ENCODE results near the gene GSE1. TPM values are rescaled to one million over a fixed set of nuclear protein-coding genes. Genes with fewer than 3 reads are reported as not detected.

The GSE1 gene
- total RNA-seq, 1 experiment from 2014 or later = 1.9 TPM

DNA sequence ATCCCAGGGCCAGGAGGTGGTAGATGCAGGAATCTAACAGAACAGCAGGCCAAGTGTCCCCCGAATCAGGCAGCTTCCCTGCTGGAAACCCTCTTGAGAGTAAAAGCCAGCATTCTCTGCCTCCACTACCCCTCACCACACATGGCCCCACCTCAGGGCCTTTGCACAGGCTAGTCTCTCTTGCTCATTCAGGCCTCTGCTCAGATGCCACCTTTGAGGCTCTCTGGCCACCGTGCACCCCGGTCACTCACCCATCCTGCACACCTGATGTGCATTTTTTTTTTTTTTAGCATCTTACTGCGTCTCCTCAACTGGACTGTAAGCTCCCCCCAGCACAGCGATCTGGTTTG, 34.5 kb upstream of the GSE1 start:
- no peak overlapping the region for H3K9ac ChIP-seq (ENCODE audit: low read length)
- no peak overlapping the region for H2AFZ ChIP-seq (ENCODE audit: low read length)
- no peaks in the 10 kb centered on the region for H3K4me1 ChIP-seq (ENCODE audit: low read length)
- no peaks in the 10 kb centered on the region for H3K9me3 ChIP-seq (ENCODE audit: low read length)
- no peak overlapping the region for H3K4me2 ChIP-seq (ENCODE audit: low read depth, low read length, poor library complexity, severe bottlenecking)
- H3K4me3 ChIP-seq (ENCODE audit: low read length) = no peak overlapping the region
- H3K79me2 ChIP-seq (ENCODE audit: low read length) = no peaks in the 10 kb centered on the region
- no peak for DNase-seq
- no peaks in the 10 kb centered on the region for H3K9me2 ChIP-seq (replicated peaks; ENCODE audit: insufficient read depth, low read length)
- no peaks in the 10 kb centered on the region for H3K36me3 ChIP-seq (ENCODE audit: insufficient read depth, low read length)
- no peaks in the 10 kb centered on the region for H4K20me1 ChIP-seq (ENCODE audit: insufficient read depth, low read depth, low read length)
- no peaks in the 10 kb centered on the region for H3K27me3 ChIP-seq (ENCODE audit: low read length)
- H3K27ac ChIP-seq (ENCODE audit: low read length) = no peak overlapping the region

DNA sequence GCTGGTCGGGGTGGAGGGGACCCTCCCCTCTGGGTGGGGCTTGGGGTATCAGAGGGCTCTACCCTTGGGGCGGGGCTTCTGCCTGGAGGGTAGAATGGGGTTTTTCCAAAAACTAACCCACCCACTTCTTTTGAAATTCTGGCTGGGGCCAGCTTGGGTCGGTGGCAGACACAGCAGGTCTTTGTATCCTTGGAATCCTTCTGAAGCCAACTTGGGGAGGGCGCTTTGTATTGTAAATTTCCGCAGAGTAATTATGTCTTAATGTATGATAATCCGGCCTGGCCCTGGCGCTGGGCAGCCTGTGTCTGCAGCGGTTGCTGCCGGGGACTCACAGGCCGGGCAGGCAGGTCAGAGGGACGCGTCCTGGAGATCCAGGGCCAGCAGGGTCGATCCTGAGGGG, 33.9 kb upstream of the GSE1 start:
- Histone ChIP-seq H3K9ac (ENCODE audit: low read length) (no peak overlapping the region), H3K27me3 (ENCODE audit: low read length) (no peaks in the 10 kb centered on the region), H3K4me3 (ENCODE audit: low read length) (no peak overlapping the region), H2AFZ (ENCODE audit: low read length) (no peak overlapping the region), H3K9me2 (replicated peaks; ENCODE audit: insufficient read depth, low read length) (no peaks in the 10 kb centered on the region), H3K36me3 (ENCODE audit: insufficient read depth, low read length) (no peaks in the 10 kb centered on the region), H3K79me2 (ENCODE audit: low read length) (no peaks in the 10 kb centered on the region), H3K4me1 (ENCODE audit: low read length) (no peaks in the 10 kb centered on the region), H3K4me2 (ENCODE audit: low read depth, low read length, poor library complexity, severe bottlenecking) (no peak overlapping the region), H4K20me1 (ENCODE audit: insufficient read depth, low read depth, low read length) (no peaks in the 10 kb centered on the region), H3K9me3 (ENCODE audit: low read length) (no peaks in the 10 kb centered on the region), H3K27ac (ENCODE audit: low read length) (no peak overlapping the region)
- DNase-seq = no peak

DNA sequence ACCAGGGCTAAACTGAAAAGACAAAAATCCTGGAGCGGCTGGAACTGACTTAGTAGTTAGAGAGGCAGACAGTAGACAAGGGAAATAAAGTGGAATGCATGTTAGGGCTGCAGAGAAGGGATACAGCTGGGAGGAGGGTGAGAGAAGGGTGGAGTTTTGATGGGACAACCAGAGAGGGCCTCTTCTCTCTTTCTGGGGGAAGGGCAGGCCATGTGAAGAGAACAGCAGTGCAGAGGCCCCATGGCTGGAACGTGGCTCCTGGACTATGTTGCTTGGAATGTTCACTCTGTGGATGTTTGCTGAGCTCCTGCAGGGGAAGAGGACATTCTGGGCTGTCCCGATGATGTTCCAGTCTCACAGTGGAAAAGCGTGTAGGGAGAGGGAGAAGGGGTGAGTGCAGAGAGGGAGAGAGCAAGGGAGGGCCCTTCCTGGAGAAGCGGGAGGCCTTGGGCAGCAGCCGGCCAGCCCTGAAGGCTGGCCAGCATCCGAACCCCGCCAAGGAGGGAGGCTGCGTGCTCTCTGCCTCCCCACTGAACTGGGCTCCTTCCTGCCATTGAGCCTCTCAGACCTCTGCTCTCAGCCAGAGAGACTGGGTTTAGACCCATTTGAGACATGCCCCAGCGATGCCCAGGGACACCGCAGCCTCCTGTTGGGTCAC, 33.1 kb upstream of the GSE1 start:
- Histone ChIP-seq H4K20me1 (ENCODE audit: insufficient read depth, low read depth, low read length) (no peaks in the 10 kb centered on the region), H3K27ac (ENCODE audit: low read length) (no peak overlapping the region), H3K4me1 (ENCODE audit: low read length) (no peaks in the 10 kb centered on the region), H3K79me2 (ENCODE audit: low read length) (no peaks in the 10 kb centered on the region), H3K27me3 (ENCODE audit: low read length) (no peaks in the 10 kb centered on the region), H2AFZ (ENCODE audit: low read length) (no peak overlapping the region), H3K9me3 (ENCODE audit: low read length) (no peaks in the 10 kb centered on the region), H3K9ac (ENCODE audit: low read length) (no peak overlapping the region), H3K9me2 (replicated peaks; ENCODE audit: insufficient read depth, low read length) (no peaks in the 10 kb centered on the region), H3K4me3 (ENCODE audit: low read length) (no peak overlapping the region), H3K36me3 (ENCODE audit: insufficient read depth, low read length) (no peaks in the 10 kb centered on the region), H3K4me2 (ENCODE audit: low read depth, low read length, poor library complexity, severe bottlenecking) (no peak overlapping the region)
- no peak for DNase-seq

DNA sequence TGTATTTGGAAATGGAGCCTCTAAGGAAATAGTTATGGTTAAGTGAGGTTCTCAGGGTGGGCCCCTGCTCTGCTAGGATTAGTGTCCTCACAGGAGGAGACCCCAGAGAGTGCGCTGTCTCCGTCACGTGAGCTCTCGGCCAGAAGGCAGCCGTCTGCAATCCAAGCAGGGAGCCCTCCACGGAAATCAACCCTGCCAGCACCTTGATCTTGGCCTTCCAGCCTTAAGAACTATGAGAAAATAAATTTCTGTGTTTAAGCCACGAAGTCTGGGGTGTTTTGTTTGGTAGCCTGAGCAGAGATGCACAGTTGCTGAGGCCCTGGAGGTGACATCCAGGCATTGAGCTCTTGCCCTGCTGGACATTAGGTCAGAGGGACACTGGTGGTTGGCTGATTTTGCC, 32.4 kb upstream of the GSE1 start:
- Histone ChIP-seq H3K79me2 (ENCODE audit: low read length) (no peaks in the 10 kb centered on the region), H3K9me2 (replicated peaks; ENCODE audit: insufficient read depth, low read length) (no peaks in the 10 kb centered on the region), H3K4me3 (ENCODE audit: low read length) (no peak overlapping the region), H3K4me2 (ENCODE audit: low read depth, low read length, poor library complexity, severe bottlenecking) (no peak overlapping the region), H2AFZ (ENCODE audit: low read length) (no peak overlapping the region), H3K36me3 (ENCODE audit: insufficient read depth, low read length) (no peaks in the 10 kb centered on the region), H3K27me3 (ENCODE audit: low read length) (no peaks in the 10 kb centered on the region), H3K9ac (ENCODE audit: low read length) (no peak overlapping the region), H3K4me1 (ENCODE audit: low read length) (no peaks in the 10 kb centered on the region), H3K9me3 (ENCODE audit: low read length) (no peaks in the 10 kb centered on the region), H4K20me1 (ENCODE audit: insufficient read depth, low read depth, low read length) (no peaks in the 10 kb centered on the region), H3K27ac (ENCODE audit: low read length) (no peak overlapping the region)
- DNase-seq = no peak

DNA sequence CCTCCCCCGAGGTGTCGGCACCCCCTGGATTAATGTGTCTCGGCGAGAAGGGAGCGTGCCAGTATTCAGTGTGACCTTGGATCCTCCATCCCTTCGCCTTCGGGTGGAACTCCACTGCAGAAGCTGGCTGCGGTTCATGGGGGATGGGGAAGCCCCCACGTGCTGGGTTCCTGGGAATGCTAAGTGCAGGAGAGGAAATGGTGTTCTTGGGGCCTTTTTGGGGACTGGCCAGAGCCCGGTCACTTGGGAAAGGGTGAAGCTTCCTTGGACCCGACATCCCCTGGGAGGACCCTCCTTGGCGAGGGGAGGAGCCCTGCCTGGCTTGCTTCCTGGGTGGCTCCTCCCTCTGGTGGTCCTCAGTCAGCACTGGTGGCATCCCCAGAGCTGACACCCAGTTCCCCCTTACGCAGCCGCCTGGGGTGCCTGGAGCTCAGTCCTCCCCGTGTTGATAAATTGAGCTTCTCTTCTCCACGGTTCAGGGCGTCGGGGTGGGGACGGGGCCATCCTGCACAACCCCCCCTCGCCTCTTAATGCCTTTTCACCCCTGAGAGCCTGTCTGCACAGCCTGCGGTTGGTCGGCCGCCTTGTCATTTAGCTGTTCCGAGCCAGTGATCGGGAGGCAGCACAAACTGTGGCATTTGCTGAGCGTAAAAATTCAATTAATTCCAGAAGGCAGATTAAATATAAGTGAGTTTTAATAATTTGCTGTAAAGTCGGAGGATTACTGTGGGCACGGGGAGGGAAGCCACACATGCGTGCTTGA, 30.7 kb upstream of the GSE1 start:
- Histone ChIP-seq H3K36me3 (ENCODE audit: insufficient read depth, low read length) (no peaks in the 10 kb centered on the region), H3K27ac (ENCODE audit: low read length) (no peak overlapping the region), H3K79me2 (ENCODE audit: low read length) (no peaks in the 10 kb centered on the region)

DNA sequence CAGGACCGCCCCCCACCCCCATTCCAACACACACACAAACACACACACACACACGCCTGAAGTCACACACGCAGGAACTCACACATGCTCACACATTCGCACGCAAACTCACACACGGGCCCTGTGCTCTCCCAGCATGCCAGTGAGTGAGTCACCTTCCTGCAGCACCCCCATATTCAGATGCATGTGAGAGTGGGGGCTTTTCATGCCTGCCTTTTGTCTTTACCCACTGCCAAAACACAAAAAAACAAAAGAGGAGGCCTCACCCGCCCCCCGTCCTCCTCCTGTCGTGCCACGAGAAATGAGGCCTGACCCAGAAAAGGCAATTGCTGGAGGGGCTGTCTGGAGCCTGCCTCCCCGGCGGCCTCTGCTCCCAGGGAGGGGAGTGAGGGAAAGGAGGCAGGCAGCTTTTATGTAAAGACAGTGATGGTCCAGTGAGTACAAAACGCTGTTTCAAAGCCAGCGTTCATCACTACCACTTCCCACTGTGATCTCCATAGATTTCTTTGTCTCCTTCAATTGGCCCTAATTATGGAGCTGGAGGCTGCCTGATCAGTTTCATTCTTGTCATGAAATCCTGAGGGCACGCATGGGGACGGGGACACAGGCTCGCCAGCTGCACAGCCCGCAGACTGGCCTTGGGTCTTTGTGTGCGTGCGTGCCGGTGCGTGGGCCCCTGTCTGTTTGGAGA, 29.5 kb upstream of the GSE1 start:
- H3K4me3 ChIP-seq (ENCODE audit: low read length) = no peak overlapping the region
- H3K79me2 ChIP-seq (ENCODE audit: low read length) = no peaks in the 10 kb centered on the region
- H2AFZ ChIP-seq (ENCODE audit: low read length) = no peak overlapping the region
- H4K20me1 ChIP-seq (ENCODE audit: insufficient read depth, low read depth, low read length) = no peaks in the 10 kb centered on the region
- no peak overlapping the region for H3K4me2 ChIP-seq (ENCODE audit: low read depth, low read length, poor library complexity, severe bottlenecking)
- H3K9me2 ChIP-seq (replicated peaks; ENCODE audit: insufficient read depth, low read length) = no peaks in the 10 kb centered on the region
- no peak overlapping the region for H3K27ac ChIP-seq (ENCODE audit: low read length)
- H3K9me3 ChIP-seq (ENCODE audit: low read length) = no peaks in the 10 kb centered on the region
- H3K36me3 ChIP-seq (ENCODE audit: insufficient read depth, low read length) = no peaks in the 10 kb centered on the region
- H3K4me1 ChIP-seq (ENCODE audit: low read length) = no peaks in the 10 kb centered on the region
- DNase-seq = no peak
- no peak overlapping the region for H3K9ac ChIP-seq (ENCODE audit: low read length)
- no peaks in the 10 kb centered on the region for H3K27me3 ChIP-seq (ENCODE audit: low read length)

More for the DNA sequence above, 30.7 kb upstream of the GSE1 start:
- no peak overlapping the region for H2AFZ ChIP-seq (ENCODE audit: low read length)
- H3K4me3 ChIP-seq (ENCODE audit: low read length) = no peak overlapping the region
- H3K4me2 ChIP-seq (ENCODE audit: low read depth, low read length, poor library complexity, severe bottlenecking) = no peak overlapping the region
- no peaks in the 10 kb centered on the region for H4K20me1 ChIP-seq (ENCODE audit: insufficient read depth, low read depth, low read length)
- H3K27me3 ChIP-seq (ENCODE audit: low read length) = no peaks in the 10 kb centered on the region
- H3K9ac ChIP-seq (ENCODE audit: low read length) = no peak overlapping the region
- H3K9me2 ChIP-seq (replicated peaks; ENCODE audit: insufficient read depth, low read length) = no peaks in the 10 kb centered on the region
- no peak for DNase-seq
- no peaks in the 10 kb centered on the region for H3K4me1 ChIP-seq (ENCODE audit: low read length)
- no peaks in the 10 kb centered on the region for H3K9me3 ChIP-seq (ENCODE audit: low read length)

DNA sequence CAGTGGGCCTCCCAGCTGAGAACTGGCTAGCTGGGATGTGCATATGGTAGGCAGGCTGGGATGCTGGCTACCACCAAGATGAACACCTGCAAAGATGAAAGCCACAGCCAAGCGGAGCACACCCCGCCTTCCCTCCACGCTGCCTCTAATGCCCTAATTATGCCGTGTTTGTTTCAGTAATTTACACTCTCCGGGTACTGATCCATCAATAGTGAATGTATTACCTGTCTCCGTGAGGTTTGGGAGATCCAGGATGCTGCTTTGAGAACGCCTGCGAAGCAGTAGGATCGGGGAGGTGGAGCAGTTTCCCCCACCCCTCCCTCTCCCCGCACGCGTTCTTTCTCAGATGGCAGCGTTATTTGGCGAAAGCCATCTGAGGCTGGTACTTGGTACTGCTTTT, 28.9 kb upstream of the GSE1 start:
- H4K20me1 ChIP-seq (ENCODE audit: insufficient read depth, low read depth, low read length) = no peaks in the 10 kb centered on the region
- DNase-seq = no peak
- H3K27ac ChIP-seq (ENCODE audit: low read length) = no peak overlapping the region
- H3K4me2 ChIP-seq (ENCODE audit: low read depth, low read length, poor library complexity, severe bottlenecking) = no peak overlapping the region
- no peak overlapping the region for H3K9ac ChIP-seq (ENCODE audit: low read length)
- no peaks in the 10 kb centered on the region for H3K4me1 ChIP-seq (ENCODE audit: low read length)
- H2AFZ ChIP-seq (ENCODE audit: low read length) = no peak overlapping the region
- H3K9me2 ChIP-seq (replicated peaks; ENCODE audit: insufficient read depth, low read length) = no peaks in the 10 kb centered on the region
- no peaks in the 10 kb centered on the region for H3K27me3 ChIP-seq (ENCODE audit: low read length)
- no peak overlapping the region for H3K4me3 ChIP-seq (ENCODE audit: low read length)
- H3K79me2 ChIP-seq (ENCODE audit: low read length) = no peaks in the 10 kb centered on the region
- no peaks in the 10 kb centered on the region for H3K36me3 ChIP-seq (ENCODE audit: insufficient read depth, low read length)
- no peaks in the 10 kb centered on the region for H3K9me3 ChIP-seq (ENCODE audit: low read length)

DNA sequence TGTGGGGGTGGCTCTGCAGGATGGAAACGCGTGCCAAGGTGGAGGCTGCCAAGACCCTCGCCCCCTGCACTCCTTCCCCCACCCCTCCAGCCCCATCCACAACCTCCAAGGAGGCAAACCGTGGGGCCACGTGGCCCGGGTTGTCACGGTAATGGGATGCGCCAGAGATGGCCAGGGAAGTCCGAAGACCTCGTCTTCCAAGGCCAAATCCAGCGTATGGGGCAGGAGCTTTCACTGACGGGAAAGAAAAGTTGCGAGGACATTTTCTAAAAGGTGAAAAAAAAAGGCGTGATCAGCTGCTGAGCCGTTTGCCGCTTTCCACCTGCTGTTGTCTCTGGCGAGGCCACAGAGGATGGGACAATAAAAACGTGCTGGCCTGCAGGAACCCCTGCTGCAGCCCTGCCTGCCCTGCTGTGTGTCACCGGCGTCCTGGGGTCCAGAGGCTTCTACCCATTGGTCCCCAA, 28.3 kb upstream of the GSE1 start:
- H3K27me3 ChIP-seq (ENCODE audit: low read length) = no peaks in the 10 kb centered on the region
- no peaks in the 10 kb centered on the region for H4K20me1 ChIP-seq (ENCODE audit: insufficient read depth, low read depth, low read length)
- DNase-seq = no peak
- no peak overlapping the region for H3K9ac ChIP-seq (ENCODE audit: low read length)
- H3K79me2 ChIP-seq (ENCODE audit: low read length) = no peaks in the 10 kb centered on the region
- H3K9me2 ChIP-seq (replicated peaks; ENCODE audit: insufficient read depth, low read length) = no peaks in the 10 kb centered on the region
- no peak overlapping the region for H3K4me2 ChIP-seq (ENCODE audit: low read depth, low read length, poor library complexity, severe bottlenecking)
- H3K4me1 ChIP-seq (ENCODE audit: low read length) = no peaks in the 10 kb centered on the region
- no peak overlapping the region for H2AFZ ChIP-seq (ENCODE audit: low read length)
- no peak overlapping the region for H3K4me3 ChIP-seq (ENCODE audit: low read length)
- H3K9me3 ChIP-seq (ENCODE audit: low read length) = no peaks in the 10 kb centered on the region; the same call in 1 of the 2 replicates
- H3K36me3 ChIP-seq (ENCODE audit: insufficient read depth, low read length) = no peaks in the 10 kb centered on the region
- no peak overlapping the region for H3K27ac ChIP-seq (ENCODE audit: low read length)

Data from Karpas-422 (cell line).